ENCODE measurements around the gene TP53AIP1.

TP53AIP1 gene

DNA sequence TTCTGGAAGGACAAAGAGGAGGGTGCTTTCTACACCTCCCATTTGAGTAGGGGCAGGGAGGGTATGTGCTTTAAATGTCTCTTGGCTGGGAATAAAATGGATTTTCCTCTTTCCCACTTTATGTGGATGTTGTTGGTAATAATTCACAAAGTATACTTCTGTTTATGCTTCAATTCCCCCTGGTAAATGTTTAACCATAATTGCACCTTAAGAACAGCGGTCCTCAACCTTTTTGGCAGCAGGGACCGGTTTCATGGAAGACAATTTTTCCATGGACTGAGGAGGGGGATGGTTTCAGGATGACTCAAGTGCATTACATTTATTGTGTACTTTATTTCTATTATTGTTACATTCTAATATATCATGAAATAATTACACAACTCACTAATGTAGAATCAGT lies 4.0 kb upstream of the TP53AIP1 start:
- Histone ChIP-seq H3K27ac (ENCODE audit: insufficient read depth in 1 of 2, low read depth in 1 of 2, low read length in 2 of 2, poor library complexity in 1 of 2, severe bottlenecking in 2 of 2) (no peak overlapping the region), H3K9me3 (ENCODE audit: control extremely low read depth in 1 of 5, control insufficient read depth in 4 of 5, insufficient read depth in 2 of 5, low read depth in 1 of 5, low read length in 4 of 5) (no peaks in the 10 kb centered on the region), H3K4me1 (ENCODE audit: control extremely low read depth in 1 of 4, control insufficient read depth in 4 of 4, insufficient read depth in 4 of 4, low read length in 3 of 4) (no peaks in the 10 kb centered on the region), H3K36me3 (ENCODE audit: control insufficient read depth in 4 of 4, insufficient read depth in 4 of 4, low read length in 3 of 4) (no peaks in the 10 kb centered on the region), H3K4me3 (ENCODE audit: control insufficient read depth in 1 of 7, extremely low read depth in 1 of 7, insufficient read depth in 4 of 7, low read depth in 2 of 7, low read length in 6 of 7) (no peak overlapping the region), H3K27me3 (replicated peaks in 2 of 5; ENCODE audit: control insufficient read depth in 4 of 5, insufficient read depth in 5 of 5, low read length in 4 of 5) (peaks cover 0 to 4% (median 0%) of the 10 kb centered on the region in 5 experiments)
- CTCF ChIA-PET = interaction anchor here (1.3 to 34.5 kb wide), 9 partner anchors 8 to 72 kb away, joined by 3 to 640 read pairs (median 25); partner anchors contain the start of gene KCNJ5
- DNase-seq = no peak
- POLR2A ChIA-PET = no interaction called here
- WGBS (ENCODE audit: insufficient coverage) = no CpG with 5 or more reads among the region's 2 CpGs

DNA sequence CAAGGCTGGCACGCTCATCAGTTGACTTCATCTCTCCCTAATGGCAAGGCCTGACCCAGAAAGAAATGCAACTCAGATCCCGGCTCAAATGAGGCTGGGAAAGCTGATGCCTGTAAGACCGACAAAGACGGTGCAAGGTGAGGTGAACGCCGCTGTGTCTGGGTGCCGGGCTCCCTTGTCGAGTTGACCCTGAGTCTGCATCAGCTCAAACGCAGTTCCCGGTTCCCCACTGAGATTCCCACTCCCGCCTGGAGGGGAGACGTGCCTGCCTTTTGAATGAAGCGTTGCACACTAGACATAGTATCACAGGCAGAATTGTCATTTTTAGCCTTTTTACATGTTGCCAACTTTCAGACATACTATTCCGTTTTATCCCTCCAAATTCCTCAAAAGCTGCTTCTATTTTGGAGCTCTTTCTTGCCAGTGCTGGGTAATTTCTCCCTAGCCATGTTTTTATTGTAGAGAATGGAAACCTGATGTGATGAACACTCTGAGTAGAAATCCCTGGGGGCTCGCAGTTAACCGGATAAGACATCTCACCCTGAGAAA lies 831 bp upstream of the TP53AIP1 start:
- no peak for DNase-seq
- Histone ChIP-seq H3K4me3 (ENCODE audit: control insufficient read depth in 1 of 7, extremely low read depth in 1 of 7, insufficient read depth in 4 of 7, low read depth in 2 of 7, low read length in 6 of 7) (no peak overlapping the region), H3K27me3 (replicated peaks in 2 of 5; ENCODE audit: control insufficient read depth in 4 of 5, insufficient read depth in 5 of 5, low read length in 4 of 5) (peaks cover 0 to 5% (median 0%) of the 10 kb centered on the region in 5 experiments), H3K4me1 (ENCODE audit: control extremely low read depth in 1 of 4, control insufficient read depth in 4 of 4, insufficient read depth in 4 of 4, low read length in 3 of 4) (no peaks in the 10 kb centered on the region), H3K27ac (ENCODE audit: insufficient read depth in 1 of 2, low read depth in 1 of 2, low read length in 2 of 2, poor library complexity in 1 of 2, severe bottlenecking in 2 of 2) (no peak overlapping the region), H3K36me3 (ENCODE audit: control insufficient read depth in 4 of 4, insufficient read depth in 4 of 4, low read length in 3 of 4) (no peaks in the 10 kb centered on the region), H3K9me3 (ENCODE audit: control extremely low read depth in 1 of 5, control insufficient read depth in 4 of 5, insufficient read depth in 2 of 5, low read depth in 1 of 5, low read length in 4 of 5) (no peaks in the 10 kb centered on the region)
- ChIA-PET CTCF (interaction anchor here (1.0 to 34.5 kb wide), 4 partner anchors 13 to 54 kb away, joined by 4 to 640 read pairs (median 38); partner anchors contain the start of gene KCNJ5), POLR2A (interaction anchor here (0.7 kb wide), 1 partner anchor 146 kb away, joined by 3 read pairs; no protein-coding TSS in a partner anchor)
- WGBS (ENCODE audit: insufficient coverage) = 93% methylated on average over 13 of the region's 16 CpGs

DNA sequence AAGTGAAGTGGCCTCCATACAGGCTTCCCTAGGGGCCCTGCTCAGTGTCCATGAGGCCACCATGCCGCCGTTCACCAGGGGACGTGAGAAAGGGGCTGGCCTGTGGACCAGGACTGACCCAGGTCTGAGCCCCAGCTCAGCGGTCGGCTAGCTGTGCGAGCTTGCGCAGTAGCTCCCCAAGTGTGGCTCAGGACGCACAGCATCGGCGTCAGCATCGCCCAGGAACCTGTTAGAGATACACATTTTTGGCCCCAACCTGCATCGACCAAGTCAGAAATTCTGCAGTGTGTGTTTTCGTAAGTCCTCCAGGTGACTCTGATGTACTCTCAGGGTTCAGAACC lies 429 bp downstream of the TP53AIP1 start:
- POLR2A ChIA-PET = no interaction called here
- no peaks in the 10 kb centered on the region for H3K9me3 ChIP-seq (ENCODE audit: control extremely low read depth in 1 of 5, control insufficient read depth in 4 of 5, insufficient read depth in 2 of 5, low read depth in 1 of 5, low read length in 4 of 5)
- no peaks in the 10 kb centered on the region for H3K4me1 ChIP-seq (ENCODE audit: control extremely low read depth in 1 of 4, control insufficient read depth in 4 of 4, insufficient read depth in 4 of 4, low read length in 3 of 4)
- 99% methylated on average over 13 of the region's 13 CpGs for WGBS (ENCODE audit: insufficient coverage)
- H3K27ac ChIP-seq (ENCODE audit: insufficient read depth in 1 of 2, low read depth in 1 of 2, low read length in 2 of 2, poor library complexity in 1 of 2, severe bottlenecking in 2 of 2) = no peak overlapping the region
- H3K36me3 ChIP-seq (ENCODE audit: control insufficient read depth in 4 of 4, insufficient read depth in 4 of 4, low read length in 3 of 4) = no peaks in the 10 kb centered on the region
- DNase-seq = no peak
- H3K27me3 ChIP-seq (replicated peaks in 2 of 5; ENCODE audit: control insufficient read depth in 4 of 5, insufficient read depth in 5 of 5, low read length in 4 of 5) = peaks cover 0 to 5% (median 0%) of the 10 kb centered on the region in 5 experiments
- CTCF ChIA-PET = interaction anchor here (1.1 to 34.5 kb wide), 4 partner anchors 12 to 53 kb away, joined by 3 to 640 read pairs (median 8); partner anchors contain the start of gene KCNJ5
- no peak overlapping the region for H3K4me3 ChIP-seq (ENCODE audit: control insufficient read depth in 1 of 7, extremely low read depth in 1 of 7, insufficient read depth in 4 of 7, low read depth in 2 of 7, low read length in 6 of 7)

DNA sequence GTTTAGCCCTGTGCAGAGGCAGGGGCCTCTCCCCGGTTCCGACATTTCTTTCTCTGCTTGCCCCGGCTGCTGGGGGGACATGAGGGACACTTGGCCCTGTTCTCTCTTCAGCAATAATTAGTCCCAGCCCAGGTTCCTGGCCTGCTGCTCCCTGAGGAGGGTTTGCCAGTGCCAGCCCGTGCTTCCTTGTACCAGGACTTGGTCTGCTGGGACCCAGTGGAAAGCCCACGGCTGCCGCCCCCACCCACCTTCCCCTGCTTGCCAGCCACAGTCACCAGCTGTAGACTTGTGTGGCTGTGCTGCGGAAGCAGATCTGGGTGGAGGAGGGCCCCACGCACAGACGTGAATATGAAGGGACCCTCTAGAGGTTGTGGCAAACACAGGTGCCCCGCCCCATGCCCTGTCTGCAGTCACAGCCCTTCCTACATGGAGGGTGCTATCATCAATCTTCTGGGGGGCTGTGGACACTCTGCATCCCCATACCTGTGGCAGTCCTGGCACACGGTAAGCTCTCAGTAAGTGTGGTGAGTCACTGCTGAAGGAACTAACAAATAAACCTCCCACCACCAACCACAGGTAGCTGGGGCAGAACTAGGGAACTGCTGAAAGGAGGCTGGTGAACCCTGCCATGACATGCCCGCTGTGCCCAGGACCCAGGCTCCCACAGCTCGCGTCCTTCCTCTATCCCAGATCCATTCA lies 949 bp downstream of the TP53AIP1 start:
- Histone ChIP-seq H3K27me3 (replicated peaks in 2 of 5; ENCODE audit: control insufficient read depth in 4 of 5, insufficient read depth in 5 of 5, low read length in 4 of 5) (peaks cover 0 to 5% (median 0%) of the 10 kb centered on the region in 5 experiments), H3K4me3 (ENCODE audit: control insufficient read depth in 1 of 7, extremely low read depth in 1 of 7, insufficient read depth in 4 of 7, low read depth in 2 of 7, low read length in 6 of 7) (no peak overlapping the region), H3K4me1 (ENCODE audit: control extremely low read depth in 1 of 4, control insufficient read depth in 4 of 4, insufficient read depth in 4 of 4, low read length in 3 of 4) (no peaks in the 10 kb centered on the region), H3K27ac (ENCODE audit: insufficient read depth in 1 of 2, low read depth in 1 of 2, low read length in 2 of 2, poor library complexity in 1 of 2, severe bottlenecking in 2 of 2) (no peak overlapping the region), H3K9me3 (ENCODE audit: control extremely low read depth in 1 of 5, control insufficient read depth in 4 of 5, insufficient read depth in 2 of 5, low read depth in 1 of 5, low read length in 4 of 5) (no peaks in the 10 kb centered on the region), H3K36me3 (ENCODE audit: control insufficient read depth in 4 of 4, insufficient read depth in 4 of 4, low read length in 3 of 4) (no peaks in the 10 kb centered on the region)
- ChIA-PET CTCF (interaction anchor here (1.1 to 34.5 kb wide), 4 partner anchors 12 to 52 kb away, joined by 3 to 640 read pairs (median 8); partner anchors contain the start of gene KCNJ5), POLR2A (no interaction called here)
- WGBS (ENCODE audit: insufficient coverage) = 96% methylated on average over 7 of the region's 14 CpGs
- peak in 1 of 3 donors; percentile 26 for DNase-seq

DNA sequence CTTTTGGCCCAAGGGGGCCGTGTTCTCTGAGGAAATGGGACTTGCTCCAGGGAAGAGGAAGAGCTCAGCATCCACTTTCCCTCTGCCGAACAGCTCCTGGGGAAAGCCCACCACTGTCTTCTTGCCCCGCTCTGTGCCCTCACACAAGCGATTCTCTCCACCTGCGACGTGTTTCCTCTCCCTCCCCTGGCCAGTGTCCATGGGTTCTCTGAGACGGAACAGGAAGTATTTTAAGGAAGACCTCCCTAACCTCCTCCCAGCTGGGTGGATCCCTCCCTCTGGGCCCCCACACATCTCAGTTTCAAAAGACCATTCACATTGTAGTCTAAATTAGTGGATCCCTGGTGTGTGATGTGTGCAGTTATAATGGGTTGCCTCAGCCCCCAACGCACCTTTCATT lies 1.6 kb downstream of the TP53AIP1 start:
- no peaks in the 10 kb centered on the region for H3K4me1 ChIP-seq (ENCODE audit: control extremely low read depth in 1 of 4, control insufficient read depth in 4 of 4, insufficient read depth in 4 of 4, low read length in 3 of 4)
- no peaks in the 10 kb centered on the region for H3K36me3 ChIP-seq (ENCODE audit: control insufficient read depth in 4 of 4, insufficient read depth in 4 of 4, low read length in 3 of 4)
- POLR2A ChIA-PET = no interaction called here
- H3K9me3 ChIP-seq (ENCODE audit: control extremely low read depth in 1 of 5, control insufficient read depth in 4 of 5, insufficient read depth in 2 of 5, low read depth in 1 of 5, low read length in 4 of 5) = no peaks in the 10 kb centered on the region
- H3K27ac ChIP-seq (ENCODE audit: insufficient read depth in 1 of 2, low read depth in 1 of 2, low read length in 2 of 2, poor library complexity in 1 of 2, severe bottlenecking in 2 of 2) = no peak overlapping the region
- peaks cover 0 to 5% (median 0%) of the 10 kb centered on the region in 5 experiments for H3K27me3 ChIP-seq (replicated peaks in 2 of 5; ENCODE audit: control insufficient read depth in 4 of 5, insufficient read depth in 5 of 5, low read length in 4 of 5)
- 68% methylated on average over 6 of the region's 8 CpGs for WGBS (ENCODE audit: insufficient coverage)
- H3K4me3 ChIP-seq (ENCODE audit: control insufficient read depth in 1 of 7, extremely low read depth in 1 of 7, insufficient read depth in 4 of 7, low read depth in 2 of 7, low read length in 6 of 7) = no peak overlapping the region
- DNase-seq = no peak
- CTCF ChIA-PET = interaction anchor here (0.8 to 34.5 kb wide), 5 partner anchors 7 to 52 kb away, joined by 3 to 640 read pairs (median 12); partner anchors contain the start of gene KCNJ5

DNA sequence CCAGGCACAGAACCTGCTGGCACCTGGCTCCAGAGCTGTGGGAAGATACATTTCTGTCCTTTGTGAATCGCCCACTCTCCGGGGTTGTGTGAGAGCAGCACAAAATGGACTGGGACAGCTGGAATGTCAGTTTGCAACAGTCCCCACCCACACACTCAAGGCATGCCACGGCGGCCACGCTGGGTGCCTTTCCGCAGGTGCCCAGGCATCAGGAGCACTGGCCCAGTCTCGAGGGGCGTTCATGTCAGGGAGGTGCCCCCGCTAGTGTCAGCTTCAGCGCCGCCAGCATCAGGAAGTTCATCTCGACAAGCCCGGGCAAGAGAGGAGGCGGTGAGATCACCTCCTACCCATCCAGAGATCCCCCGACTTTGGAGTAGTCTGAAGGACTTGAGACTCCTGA lies 2.1 kb downstream of the TP53AIP1 start:
- WGBS (ENCODE audit: insufficient coverage) = 90% methylated on average over 11 of the region's 15 CpGs
- H3K4me3 ChIP-seq (ENCODE audit: control insufficient read depth in 1 of 7, extremely low read depth in 1 of 7, insufficient read depth in 4 of 7, low read depth in 2 of 7, low read length in 6 of 7) = no peak overlapping the region
- POLR2A ChIA-PET = interaction anchor here (0.6 kb wide), 1 partner anchor 377 kb away, joined by 4 read pairs; no protein-coding TSS in a partner anchor
- no peaks in the 10 kb centered on the region for H3K36me3 ChIP-seq (ENCODE audit: control insufficient read depth in 4 of 4, insufficient read depth in 4 of 4, low read length in 3 of 4)
- H3K27ac ChIP-seq (ENCODE audit: insufficient read depth in 1 of 2, low read depth in 1 of 2, low read length in 2 of 2, poor library complexity in 1 of 2, severe bottlenecking in 2 of 2) = no peak overlapping the region
- no peaks in the 10 kb centered on the region for H3K4me1 ChIP-seq (ENCODE audit: control extremely low read depth in 1 of 4, control insufficient read depth in 4 of 4, insufficient read depth in 4 of 4, low read length in 3 of 4)
- DNase-seq = no peak
- CTCF ChIA-PET = interaction anchor here (0.8 to 34.5 kb wide), 4 partner anchors 7 to 51 kb away, joined by 3 to 640 read pairs (median 42); partner anchors contain the start of gene KCNJ5
- H3K27me3 ChIP-seq (replicated peaks in 2 of 5; ENCODE audit: control insufficient read depth in 4 of 5, insufficient read depth in 5 of 5, low read length in 4 of 5) = peaks cover 0 to 5% (median 0%) of the 10 kb centered on the region in 5 experiments
- no peaks in the 10 kb centered on the region for H3K9me3 ChIP-seq (ENCODE audit: control extremely low read depth in 1 of 5, control insufficient read depth in 4 of 5, insufficient read depth in 2 of 5, low read depth in 1 of 5, low read length in 4 of 5)

DNA sequence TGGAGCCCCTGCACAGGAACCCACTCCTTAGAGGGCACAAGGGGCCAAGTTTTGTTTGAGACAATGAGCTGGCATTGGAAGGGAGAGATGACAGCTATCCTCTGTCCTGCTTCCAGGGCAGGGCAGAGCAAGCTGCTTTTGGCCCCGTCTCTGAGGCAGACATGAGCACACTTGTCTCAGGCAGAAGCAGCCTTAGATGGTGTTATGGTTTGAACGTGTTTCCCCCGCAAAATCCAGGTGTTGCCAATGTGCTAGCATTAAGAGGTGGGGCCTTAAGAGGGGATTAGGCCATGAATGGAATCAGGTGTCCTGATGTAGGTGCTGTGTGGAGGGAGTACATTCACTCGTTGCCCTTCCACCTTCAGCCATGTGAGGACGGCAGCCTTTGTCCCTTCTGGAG lies 2.5 kb downstream of the TP53AIP1 start:
- no peak overlapping the region for H3K27ac ChIP-seq (ENCODE audit: insufficient read depth in 1 of 2, low read depth in 1 of 2, low read length in 2 of 2, poor library complexity in 1 of 2, severe bottlenecking in 2 of 2)
- H3K4me3 ChIP-seq (ENCODE audit: control insufficient read depth in 1 of 7, extremely low read depth in 1 of 7, insufficient read depth in 4 of 7, low read depth in 2 of 7, low read length in 6 of 7) = no peak overlapping the region
- WGBS (ENCODE audit: insufficient coverage) = 93% methylated on average over 4 of the region's 5 CpGs
- no peaks in the 10 kb centered on the region for H3K36me3 ChIP-seq (ENCODE audit: control insufficient read depth in 4 of 4, insufficient read depth in 4 of 4, low read length in 3 of 4)
- DNase-seq = no peak
- CTCF ChIA-PET = interaction anchor here (3.7 to 34.5 kb wide), 3 partner anchors 8 to 51 kb away, joined by 12 to 640 read pairs (median 72); partner anchors contain the start of gene KCNJ5
- POLR2A ChIA-PET = interaction anchor here (0.5 to 0.6 kb wide), 2 partner anchors 31 to 376 kb away, joined by 3 to 4 read pairs; no protein-coding TSS in a partner anchor
- peaks cover 0 to 5% (median 0%) of the 10 kb centered on the region in 5 experiments for H3K27me3 ChIP-seq (replicated peaks in 2 of 5; ENCODE audit: control insufficient read depth in 4 of 5, insufficient read depth in 5 of 5, low read length in 4 of 5)
- H3K9me3 ChIP-seq (ENCODE audit: control extremely low read depth in 1 of 5, control insufficient read depth in 4 of 5, insufficient read depth in 2 of 5, low read depth in 1 of 5, low read length in 4 of 5) = no peaks in the 10 kb centered on the region
- H3K4me1 ChIP-seq (ENCODE audit: control extremely low read depth in 1 of 4, control insufficient read depth in 4 of 4, insufficient read depth in 4 of 4, low read length in 3 of 4) = no peaks in the 10 kb centered on the region

Measured in common myeloid progenitor, CD34-positive (primary cell).